SK-N-SH treated with all-trans-retinoic acid at 6 μM for 48 hours (cell line): ENCODE results near the gene TAAR6.

Experiments used
- ATAC-seq: fragments of 200-7000 bp; cut with Tn5 transposase; 3 replicates; pipeline ENCODE4 v1.9.1; 2020; ENCODE audit warnings: mild to moderate bottlenecking, moderate library complexity
- ARNTL ChIP-seq: fragments of 450-650 bp; formaldehyde crosslinking; IDR thresholded peaks from 2 replicates; pipeline ENCODE4 v1.5.0; 2020; ENCODE audit warnings: low read depth, mild to moderate bottlenecking, moderate library complexity, borderline replicate concordance
- BACH2 ChIP-seq: fragments of 250-450 bp; sonication (Bioruptor Pico); IDR thresholded peaks from 2 replicates; pipeline ENCODE4 v1.9.0; 2021; ENCODE audit warnings: mild to moderate bottlenecking, borderline replicate concordance
- CSDC2 ChIP-seq: fragments of 250-450 bp; sonication (Bioruptor Pico); IDR thresholded peaks from 2 replicates; pipeline ENCODE4 v1.5.0; 2020; ENCODE audit warnings: mild to moderate bottlenecking, moderate library complexity
- ESRRG ChIP-seq: fragments of 250-450 bp; sonication (Bioruptor Pico); IDR thresholded peaks from 2 replicates; pipeline ENCODE4 v1.6.1; 2021; ENCODE audit warnings: mild to moderate bottlenecking
- GLIS3 ChIP-seq: fragments of 250-450 bp; sonication (Bioruptor Pico); IDR thresholded peaks from 2 replicates; pipeline ENCODE4 v1.5.0; 2020; ENCODE audit warnings: mild to moderate bottlenecking, moderate library complexity
- ISL1 ChIP-seq: fragments of 250-450 bp; sonication (Bioruptor Pico); IDR thresholded peaks from 2 replicates; pipeline ENCODE4 v2.1.2; 2022; ENCODE audit warnings: mild to moderate bottlenecking, moderate library complexity
- OSR1 ChIP-seq: fragments of 250-450 bp; sonication (Bioruptor Pico); IDR thresholded peaks from 2 replicates; pipeline ENCODE4 v1.8.0; 2022; ENCODE audit warnings: moderate library complexity, mild to moderate bottlenecking, inconsistent platforms
- PPARA ChIP-seq: fragments of 250-450 bp; sonication (Bioruptor Pico); IDR thresholded peaks from 2 replicates; pipeline ENCODE4 v1.5.0; 2020; ENCODE audit warnings: mild to moderate bottlenecking, borderline replicate concordance
- RARB ChIP-seq: fragments of 250-450 bp; sonication (Bioruptor Pico); IDR thresholded peaks from 2 replicates; pipeline ENCODE4 v1.8.0; 2021; ENCODE audit warnings: mild to moderate bottlenecking, moderate library complexity
- TCF4 ChIP-seq: fragments of 250-450 bp; sonication (Bioruptor Pico); IDR thresholded peaks from 2 replicates; pipeline ENCODE4 v1.8.0; 2021; ENCODE audit warnings: mild to moderate bottlenecking, moderate library complexity, borderline replicate concordance
- TOX ChIP-seq: fragments of 250-450 bp; sonication (Bioruptor Pico); IDR thresholded peaks from 2 replicates; pipeline ENCODE4 v1.8.0; 2021; ENCODE audit warnings: mild to moderate bottlenecking, moderate library complexity, borderline replicate concordance
- ZC3H10 ChIP-seq: fragments of 250-450 bp; sonication (Bioruptor Pico); IDR thresholded peaks from 2 replicates; pipeline ENCODE4 v1.5.1; 2021; ENCODE audit warnings: mild to moderate bottlenecking, moderate library complexity
- ZFP3 ChIP-seq: fragments of 250-450 bp; sonication (Bioruptor Pico); IDR thresholded peaks from 2 replicates; pipeline ENCODE4 v1.5.0; 2020; ENCODE audit warnings: mild to moderate bottlenecking, moderate library complexity
- ZFP30 ChIP-seq: fragments of 450-650 bp; formaldehyde crosslinking; IDR thresholded peaks from 2 replicates; pipeline ENCODE4 v1.5.0; 2022; ENCODE audit warnings: mild to moderate bottlenecking, moderate library complexity
- ZNF565 ChIP-seq: fragments of 450-650 bp; formaldehyde crosslinking; conservative IDR thresholded peaks from 2 replicates; pipeline ENCODE4 v1.5.0; 2020; ENCODE audit warnings: low read depth, mild to moderate bottlenecking, moderate library complexity
- ZNF70 ChIP-seq: fragments of 450-650 bp; formaldehyde crosslinking; IDR thresholded peaks from 2 replicates; pipeline ENCODE4 v1.5.0; 2020; ENCODE audit warnings: mild to moderate bottlenecking, moderate library complexity
- ZNF8 ChIP-seq: fragments of 450-650 bp; formaldehyde crosslinking; IDR thresholded peaks from 2 replicates; pipeline ENCODE4 v1.5.0; 2020; ENCODE audit warnings: mild to moderate bottlenecking, moderate library complexity
- TF ChIP-seq, protein P1 (sequence below): fragments of 250-450 bp; sonication (Bioruptor Pico); IDR thresholded peaks from 2 replicates; pipeline ENCODE4 v1.8.0; 2020; ENCODE audit warnings: mild to moderate bottlenecking, moderate library complexity, borderline replicate concordance
- TF ChIP-seq, protein P2 (sequence below): fragments of 250-450 bp; sonication (Bioruptor Pico); IDR thresholded peaks from 2 replicates; pipeline ENCODE4 v1.5.1; 2021; ENCODE audit warnings: mild to moderate bottlenecking, moderate library complexity
- TF ChIP-seq, protein P3 (sequence below): fragments of 250-450 bp; sonication (Bioruptor Pico); IDR thresholded peaks from 2 replicates; pipeline ENCODE4 v1.8.0; 2021; ENCODE audit warnings: low read depth, mild to moderate bottlenecking, moderate library complexity, borderline replicate concordance
- TF ChIP-seq, protein P4 (sequence below): fragments of 250-450 bp; sonication (Bioruptor Pico); IDR thresholded peaks from 2 replicates; pipeline ENCODE4 v1.5.1; 2020; ENCODE audit warnings: low read depth, mild to moderate bottlenecking, moderate library complexity
- TF ChIP-seq, protein P5 (sequence below): fragments of 250-450 bp; sonication (Bioruptor Pico); IDR thresholded peaks from 2 replicates; pipeline ENCODE4 v1.5.0; 2020; ENCODE audit warnings: mild to moderate bottlenecking, moderate library complexity

TAAR6 gene

DNA sequence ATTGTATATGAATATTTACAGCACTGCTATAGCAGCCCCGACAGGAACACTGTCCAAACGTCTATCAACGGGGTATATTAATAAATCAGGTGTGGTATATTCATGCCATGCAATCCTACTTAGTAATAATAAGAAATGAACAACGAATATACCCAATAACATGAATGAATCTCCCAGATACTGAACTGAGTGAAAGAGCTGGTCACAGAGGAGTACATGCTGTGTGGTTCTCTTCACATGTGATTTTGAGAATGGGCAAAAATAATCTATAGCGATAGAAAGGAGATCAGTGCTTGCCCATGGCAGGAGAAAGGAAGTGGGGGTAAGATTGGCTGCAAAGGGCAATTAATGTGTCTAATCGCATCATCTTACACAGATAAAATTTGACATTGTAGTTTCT is 3.7 kb upstream of the TAAR6 start (continued):
- TF ChIP-seq TOX (CRISPR knock-in tag) = no peak
- TF ChIP-seq OSR1 (CRISPR knock-in tag) = no peak
- TF ChIP-seq ZFP3 (CRISPR knock-in tag) = no peak
- TF ChIP-seq PPARA = no peak
- no peak for TF ChIP-seq TCF4 (CRISPR knock-in tag)
- no peak for TF ChIP-seq CSDC2 (CRISPR knock-in tag)
- TF ChIP-seq BACH2 (CRISPR knock-in tag) = no peak
- no peak for TF ChIP-seq ISL1 (CRISPR knock-in tag)

DNA sequence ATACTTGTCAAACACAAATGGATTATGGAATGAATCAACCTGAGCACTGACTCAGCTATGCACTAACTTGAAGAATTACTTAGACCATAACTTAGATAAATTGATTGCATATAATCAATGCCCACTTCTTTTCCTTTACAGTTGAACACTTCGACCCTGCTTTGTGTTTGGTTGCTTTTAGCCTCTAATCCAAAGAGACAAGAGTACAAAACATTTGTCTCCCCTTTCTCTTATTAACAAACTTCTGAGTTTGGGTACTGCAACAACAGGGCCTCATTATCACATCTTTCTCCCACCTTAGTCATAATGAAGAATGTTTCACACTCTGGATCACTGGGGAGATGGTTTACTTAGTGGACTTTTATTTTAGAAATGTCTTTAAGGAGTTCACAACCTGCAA is 2.6 kb upstream of the TAAR6 start:
- ATAC-seq = no peak
- TF ChIP-seq PPARA (no peak), ZNF70 (CRISPR knock-in tag) (no peak), ZFP30 (CRISPR knock-in tag) (no peak), ZFP3 (CRISPR knock-in tag) (no peak), ARNTL (CRISPR knock-in tag) (no peak), ZNF565 (CRISPR knock-in tag) (no peak), ISL1 (CRISPR knock-in tag) (no peak), OSR1 (CRISPR knock-in tag) (no peak), TCF4 (CRISPR knock-in tag) (no peak)
- TF ChIP-seq, protein P1, sequence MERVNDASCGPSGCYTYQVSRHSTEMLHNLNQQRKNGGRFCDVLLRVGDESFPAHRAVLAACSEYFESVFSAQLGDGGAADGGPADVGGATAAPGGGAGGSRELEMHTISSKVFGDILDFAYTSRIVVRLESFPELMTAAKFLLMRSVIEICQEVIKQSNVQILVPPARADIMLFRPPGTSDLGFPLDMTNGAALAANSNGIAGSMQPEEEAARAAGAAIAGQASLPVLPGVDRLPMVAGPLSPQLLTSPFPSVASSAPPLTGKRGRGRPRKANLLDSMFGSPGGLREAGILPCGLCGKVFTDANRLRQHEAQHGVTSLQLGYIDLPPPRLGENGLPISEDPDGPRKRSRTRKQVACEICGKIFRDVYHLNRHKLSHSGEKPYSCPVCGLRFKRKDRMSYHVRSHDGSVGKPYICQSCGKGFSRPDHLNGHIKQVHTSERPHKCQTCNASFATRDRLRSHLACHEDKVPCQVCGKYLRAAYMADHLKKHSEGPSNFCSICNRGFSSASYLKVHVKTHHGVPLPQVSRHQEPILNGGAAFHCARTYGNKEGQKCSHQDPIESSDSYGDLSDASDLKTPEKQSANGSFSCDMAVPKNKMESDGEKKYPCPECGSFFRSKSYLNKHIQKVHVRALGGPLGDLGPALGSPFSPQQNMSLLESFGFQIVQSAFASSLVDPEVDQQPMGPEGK (CRISPR knock-in tag) = no peak
- TF ChIP-seq, protein P2, sequence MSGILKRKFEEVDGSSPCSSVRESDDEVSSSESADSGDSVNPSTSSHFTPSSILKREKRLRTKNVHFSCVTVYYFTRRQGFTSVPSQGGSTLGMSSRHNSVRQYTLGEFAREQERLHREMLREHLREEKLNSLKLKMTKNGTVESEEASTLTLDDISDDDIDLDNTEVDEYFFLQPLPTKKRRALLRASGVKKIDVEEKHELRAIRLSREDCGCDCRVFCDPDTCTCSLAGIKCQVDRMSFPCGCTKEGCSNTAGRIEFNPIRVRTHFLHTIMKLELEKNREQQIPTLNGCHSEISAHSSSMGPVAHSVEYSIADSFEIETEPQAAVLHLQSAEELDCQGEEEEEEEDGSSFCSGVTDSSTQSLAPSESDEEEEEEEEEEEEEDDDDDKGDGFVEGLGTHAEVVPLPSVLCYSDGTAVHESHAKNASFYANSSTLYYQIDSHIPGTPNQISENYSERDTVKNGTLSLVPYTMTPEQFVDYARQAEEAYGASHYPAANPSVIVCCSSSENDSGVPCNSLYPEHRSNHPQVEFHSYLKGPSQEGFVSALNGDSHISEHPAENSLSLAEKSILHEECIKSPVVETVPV (CRISPR knock-in tag) = no peak
- TF ChIP-seq, all 23 proteins: peak for 0

DNA sequence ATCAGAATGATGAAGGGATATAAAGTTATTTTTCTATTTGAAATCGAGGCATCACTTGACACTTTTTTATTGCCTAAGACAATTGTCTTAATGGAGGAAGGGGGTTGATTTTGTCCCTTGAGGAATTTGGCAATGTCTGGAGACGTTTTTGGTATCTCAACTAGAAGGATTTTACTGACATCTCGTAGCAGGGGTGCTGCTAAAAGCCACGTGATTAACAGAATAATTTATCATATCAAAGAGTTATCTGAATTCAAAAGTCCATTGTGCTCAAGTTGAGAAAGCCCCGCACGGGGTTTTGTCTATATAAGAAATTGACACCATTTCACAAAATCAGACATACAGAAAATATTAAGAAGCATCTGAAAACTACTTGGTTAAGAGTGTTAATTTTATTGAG is 1.5 kb upstream of the TAAR6 start:
- TF ChIP-seq BACH2 (CRISPR knock-in tag) = no peak
- TF ChIP-seq, protein P1 (CRISPR knock-in tag) = no peak
- TF ChIP-seq ESRRG (CRISPR knock-in tag) = no peak
- no peak for TF ChIP-seq ARNTL (CRISPR knock-in tag)
- no peak for TF ChIP-seq GLIS3 (CRISPR knock-in tag)
- TF ChIP-seq CSDC2 (CRISPR knock-in tag) = no peak
- no peak for TF ChIP-seq PPARA
- TF ChIP-seq, protein P3, sequence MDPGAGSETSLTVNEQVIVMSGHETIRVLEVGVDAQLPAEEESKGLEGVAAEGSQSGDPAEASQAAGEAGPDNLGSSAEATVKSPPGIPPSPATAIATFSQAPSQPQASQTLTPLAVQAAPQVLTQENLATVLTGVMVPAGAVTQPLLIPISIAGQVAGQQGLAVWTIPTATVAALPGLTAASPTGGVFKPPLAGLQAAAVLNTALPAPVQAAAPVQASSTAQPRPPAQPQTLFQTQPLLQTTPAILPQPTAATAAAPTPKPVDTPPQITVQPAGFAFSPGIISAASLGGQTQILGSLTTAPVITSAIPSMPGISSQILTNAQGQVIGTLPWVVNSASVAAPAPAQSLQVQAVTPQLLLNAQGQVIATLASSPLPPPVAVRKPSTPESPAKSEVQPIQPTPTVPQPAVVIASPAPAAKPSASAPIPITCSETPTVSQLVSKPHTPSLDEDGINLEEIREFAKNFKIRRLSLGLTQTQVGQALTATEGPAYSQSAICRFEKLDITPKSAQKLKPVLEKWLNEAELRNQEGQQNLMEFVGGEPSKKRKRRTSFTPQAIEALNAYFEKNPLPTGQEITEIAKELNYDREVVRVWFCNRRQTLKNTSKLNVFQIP (CRISPR knock-in tag) = no peak
- TF ChIP-seq, protein P4, sequence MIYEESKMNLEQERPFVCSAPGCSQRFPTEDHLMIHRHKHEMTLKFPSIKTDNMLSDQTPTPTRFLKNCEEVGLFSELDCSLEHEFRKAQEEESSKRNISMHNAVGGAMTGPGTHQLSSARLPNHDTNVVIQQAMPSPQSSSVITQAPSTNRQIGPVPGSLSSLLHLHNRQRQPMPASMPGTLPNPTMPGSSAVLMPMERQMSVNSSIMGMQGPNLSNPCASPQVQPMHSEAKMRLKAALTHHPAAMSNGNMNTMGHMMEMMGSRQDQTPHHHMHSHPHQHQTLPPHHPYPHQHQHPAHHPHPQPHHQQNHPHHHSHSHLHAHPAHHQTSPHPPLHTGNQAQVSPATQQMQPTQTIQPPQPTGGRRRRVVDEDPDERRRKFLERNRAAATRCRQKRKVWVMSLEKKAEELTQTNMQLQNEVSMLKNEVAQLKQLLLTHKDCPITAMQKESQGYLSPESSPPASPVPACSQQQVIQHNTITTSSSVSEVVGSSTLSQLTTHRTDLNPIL (CRISPR knock-in tag) = no peak
- TF ChIP-seq ZC3H10 (CRISPR knock-in tag) = no peak
- TF ChIP-seq, protein P2 (CRISPR knock-in tag) = no peak
- TF ChIP-seq TOX (CRISPR knock-in tag) = no peak
- TF ChIP-seq ZNF70 (CRISPR knock-in tag) = no peak
- no peak for TF ChIP-seq RARB
- no peak for TF ChIP-seq ZFP30 (CRISPR knock-in tag)
- TF ChIP-seq ZNF8 (CRISPR knock-in tag) = no peak
- TF ChIP-seq ZNF565 (CRISPR knock-in tag) = no peak
- TF ChIP-seq, protein P5, sequence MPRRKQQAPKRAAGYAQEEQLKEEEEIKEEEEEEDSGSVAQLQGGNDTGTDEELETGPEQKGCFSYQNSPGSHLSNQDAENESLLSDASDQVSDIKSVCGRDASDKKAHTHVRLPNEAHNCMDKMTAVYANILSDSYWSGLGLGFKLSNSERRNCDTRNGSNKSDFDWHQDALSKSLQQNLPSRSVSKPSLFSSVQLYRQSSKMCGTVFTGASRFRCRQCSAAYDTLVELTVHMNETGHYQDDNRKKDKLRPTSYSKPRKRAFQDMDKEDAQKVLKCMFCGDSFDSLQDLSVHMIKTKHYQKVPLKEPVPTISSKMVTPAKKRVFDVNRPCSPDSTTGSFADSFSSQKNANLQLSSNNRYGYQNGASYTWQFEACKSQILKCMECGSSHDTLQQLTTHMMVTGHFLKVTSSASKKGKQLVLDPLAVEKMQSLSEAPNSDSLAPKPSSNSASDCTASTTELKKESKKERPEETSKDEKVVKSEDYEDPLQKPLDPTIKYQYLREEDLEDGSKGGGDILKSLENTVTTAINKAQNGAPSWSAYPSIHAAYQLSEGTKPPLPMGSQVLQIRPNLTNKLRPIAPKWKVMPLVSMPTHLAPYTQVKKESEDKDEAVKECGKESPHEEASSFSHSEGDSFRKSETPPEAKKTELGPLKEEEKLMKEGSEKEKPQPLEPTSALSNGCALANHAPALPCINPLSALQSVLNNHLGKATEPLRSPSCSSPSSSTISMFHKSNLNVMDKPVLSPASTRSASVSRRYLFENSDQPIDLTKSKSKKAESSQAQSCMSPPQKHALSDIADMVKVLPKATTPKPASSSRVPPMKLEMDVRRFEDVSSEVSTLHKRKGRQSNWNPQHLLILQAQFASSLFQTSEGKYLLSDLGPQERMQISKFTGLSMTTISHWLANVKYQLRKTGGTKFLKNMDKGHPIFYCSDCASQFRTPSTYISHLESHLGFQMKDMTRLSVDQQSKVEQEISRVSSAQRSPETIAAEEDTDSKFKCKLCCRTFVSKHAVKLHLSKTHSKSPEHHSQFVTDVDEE = no peak
- ATAC-seq = no peak
